Neural cell (in vitro differentiated cells): ENCODE data around the gene LYRM7.

Experiments used
- EP300 ChIP-seq: fragments of 450-650 bp; conservative IDR thresholded peaks from 2 replicates; pipeline ENCODE4 v1.6.1; 2014; ENCODE audit warnings: antibody characterized with exemption, mild to moderate bottlenecking, moderate library complexity; ENCODE audit not compliant: poor library complexity, severe bottlenecking
- EZH2 ChIP-seq: fragments of 200-600, 300-800 bp; shearing (Covaris generic), sonication (generic); IDR thresholded peaks from 2 replicates; pipeline ENCODE4 v1.6.1; 2014; ENCODE audit warnings: antibody characterized with exemption, low read length, borderline replicate concordance, mild to moderate bottlenecking; ENCODE audit not compliant: insufficient read depth, poor library complexity, severe bottlenecking
- MXI1 ChIP-seq: fragments of 450-650 bp; conservative IDR thresholded peaks from 2 replicates; pipeline ENCODE4 v1.6.1; 2014; ENCODE audit warnings: antibody characterized with exemption, mild to moderate bottlenecking; ENCODE audit not compliant: poor library complexity, severe bottlenecking
- POLR2AphosphoS5 ChIP-seq: IDR thresholded peaks from 2 replicates; pipeline ENCODE4 v1.6.1; 2012
- RAD21 ChIP-seq: fragments of 450-650 bp; conservative IDR thresholded peaks from 2 replicates; pipeline ENCODE4 v1.6.1; 2014; ENCODE audit warnings: antibody characterized with exemption, mild to moderate bottlenecking, moderate library complexity
- SMC3 ChIP-seq: fragments of 450-650 bp; conservative IDR thresholded peaks from 2 replicates; pipeline ENCODE4 v1.6.1; 2014; ENCODE audit warnings: antibody characterized with exemption, mild to moderate bottlenecking, moderate library complexity; ENCODE audit not compliant: poor library complexity
- TAF1 ChIP-seq: IDR thresholded peaks from 2 replicates; pipeline ENCODE4 v1.6.1; 2012; ENCODE audit warnings: low read depth
- TF ChIP-seq, protein P1 (sequence below): fragments of 450-650 bp; IDR thresholded peaks from 2 replicates; pipeline ENCODE4 v1.5.1; 2014; ENCODE audit warnings: antibody characterized with exemption, mild to moderate bottlenecking, moderate library complexity; ENCODE audit not compliant: poor library complexity, severe bottlenecking
- TF ChIP-seq, protein P2 (sequence below): IDR thresholded peaks from 2 replicates; pipeline ENCODE4 v1.6.1; 2012; ENCODE audit warnings: borderline replicate concordance

DNA sequence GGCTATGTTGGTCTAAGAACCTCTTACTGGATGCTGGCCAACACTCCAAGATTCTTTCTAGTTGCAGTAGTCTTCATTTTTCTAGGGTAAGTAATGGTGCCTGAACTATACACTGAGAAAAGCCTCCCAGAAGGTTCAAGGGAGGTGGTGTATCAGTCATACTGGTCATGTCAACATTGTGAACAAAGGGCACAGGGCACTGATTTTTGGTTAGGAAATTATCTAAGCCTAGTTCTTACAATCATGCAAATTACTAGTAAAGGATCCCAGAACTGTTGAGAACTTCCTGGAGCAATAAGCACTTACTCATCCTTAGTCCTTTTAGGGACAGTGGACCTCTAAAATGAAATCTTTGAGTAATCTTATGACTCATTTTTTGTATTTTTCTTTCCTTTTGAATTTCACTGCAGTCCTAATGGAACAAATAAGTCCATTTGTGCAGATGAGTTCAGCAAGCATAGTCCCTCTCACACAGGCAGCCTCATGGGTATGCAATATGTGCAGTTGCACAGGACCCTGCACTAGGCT, 72.0 kb downstream of the LYRM7 start:
- no peak for TF ChIP-seq RAD21
- no peak for TF ChIP-seq EP300
- no peak for TF ChIP-seq TAF1
- no peak for TF ChIP-seq POLR2AphosphoS5
- TF ChIP-seq, protein P1, sequence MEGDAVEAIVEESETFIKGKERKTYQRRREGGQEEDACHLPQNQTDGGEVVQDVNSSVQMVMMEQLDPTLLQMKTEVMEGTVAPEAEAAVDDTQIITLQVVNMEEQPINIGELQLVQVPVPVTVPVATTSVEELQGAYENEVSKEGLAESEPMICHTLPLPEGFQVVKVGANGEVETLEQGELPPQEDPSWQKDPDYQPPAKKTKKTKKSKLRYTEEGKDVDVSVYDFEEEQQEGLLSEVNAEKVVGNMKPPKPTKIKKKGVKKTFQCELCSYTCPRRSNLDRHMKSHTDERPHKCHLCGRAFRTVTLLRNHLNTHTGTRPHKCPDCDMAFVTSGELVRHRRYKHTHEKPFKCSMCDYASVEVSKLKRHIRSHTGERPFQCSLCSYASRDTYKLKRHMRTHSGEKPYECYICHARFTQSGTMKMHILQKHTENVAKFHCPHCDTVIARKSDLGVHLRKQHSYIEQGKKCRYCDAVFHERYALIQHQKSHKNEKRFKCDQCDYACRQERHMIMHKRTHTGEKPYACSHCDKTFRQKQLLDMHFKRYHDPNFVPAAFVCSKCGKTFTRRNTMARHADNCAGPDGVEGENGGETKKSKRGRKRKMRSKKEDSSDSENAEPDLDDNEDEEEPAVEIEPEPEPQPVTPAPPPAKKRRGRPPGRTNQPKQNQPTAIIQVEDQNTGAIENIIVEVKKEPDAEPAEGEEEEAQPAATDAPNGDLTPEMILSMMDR, result no peak
- no peak for TF ChIP-seq MXI1
- no peak for TF ChIP-seq EZH2
- TF ChIP-seq, protein P2, sequence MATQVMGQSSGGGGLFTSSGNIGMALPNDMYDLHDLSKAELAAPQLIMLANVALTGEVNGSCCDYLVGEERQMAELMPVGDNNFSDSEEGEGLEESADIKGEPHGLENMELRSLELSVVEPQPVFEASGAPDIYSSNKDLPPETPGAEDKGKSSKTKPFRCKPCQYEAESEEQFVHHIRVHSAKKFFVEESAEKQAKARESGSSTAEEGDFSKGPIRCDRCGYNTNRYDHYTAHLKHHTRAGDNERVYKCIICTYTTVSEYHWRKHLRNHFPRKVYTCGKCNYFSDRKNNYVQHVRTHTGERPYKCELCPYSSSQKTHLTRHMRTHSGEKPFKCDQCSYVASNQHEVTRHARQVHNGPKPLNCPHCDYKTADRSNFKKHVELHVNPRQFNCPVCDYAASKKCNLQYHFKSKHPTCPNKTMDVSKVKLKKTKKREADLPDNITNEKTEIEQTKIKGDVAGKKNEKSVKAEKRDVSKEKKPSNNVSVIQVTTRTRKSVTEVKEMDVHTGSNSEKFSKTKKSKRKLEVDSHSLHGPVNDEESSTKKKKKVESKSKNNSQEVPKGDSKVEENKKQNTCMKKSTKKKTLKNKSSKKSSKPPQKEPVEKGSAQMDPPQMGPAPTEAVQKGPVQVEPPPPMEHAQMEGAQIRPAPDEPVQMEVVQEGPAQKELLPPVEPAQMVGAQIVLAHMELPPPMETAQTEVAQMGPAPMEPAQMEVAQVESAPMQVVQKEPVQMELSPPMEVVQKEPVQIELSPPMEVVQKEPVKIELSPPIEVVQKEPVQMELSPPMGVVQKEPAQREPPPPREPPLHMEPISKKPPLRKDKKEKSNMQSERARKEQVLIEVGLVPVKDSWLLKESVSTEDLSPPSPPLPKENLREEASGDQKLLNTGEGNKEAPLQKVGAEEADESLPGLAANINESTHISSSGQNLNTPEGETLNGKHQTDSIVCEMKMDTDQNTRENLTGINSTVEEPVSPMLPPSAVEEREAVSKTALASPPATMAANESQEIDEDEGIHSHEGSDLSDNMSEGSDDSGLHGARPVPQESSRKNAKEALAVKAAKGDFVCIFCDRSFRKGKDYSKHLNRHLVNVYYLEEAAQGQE, result no peak
- TF ChIP-seq SMC3, result no peak
